HG03460 (cell line): ENCODE results near the gene GULP1.
"Not testable (repeated sequence)": the region's sequence is repeated elsewhere in the genome, so short reads cannot be mapped to it uniquely, and the experiment has no call there.

Experiments used
- ATAC-seq: cut with Tn5 transposase; IDR thresholded peaks from one replicate; pipeline ENCODE4 v1.9.1; 2021; ENCODE audit not compliant: unreplicated experiment

GULP1 gene

GRCh38 chr2:188588235-188588634 lies 296.6 kb downstream of the GULP1 start:
- ATAC-seq: no peak

GRCh38 chr2:188596054-188596453 lies 304.4 kb downstream of the GULP1 start:
- no peak for ATAC-seq

GRCh38 chr2:188598551-188598950 lies 306.9 kb downstream of the GULP1 start:
- ATAC-seq: no peak

GRCh38 chr2:188599140-188599539 lies 307.5 kb downstream of the GULP1 start:
- ATAC-seq: no peak

GRCh38 chr2:188600536-188601210 lies 309.0 kb downstream of the GULP1 start:
- no peak for ATAC-seq

- no peak for ATAC-seq
These were observed 309.7 kb downstream of the GULP1 start for GRCh38 chr2:188601391-188601790.

- no peak for ATAC-seq
These were observed 310.3 kb downstream of the GULP1 start for GRCh38 chr2:188601927-188602326.

- ATAC-seq: no peak
These were observed 312.9 kb downstream of the GULP1 start for GRCh38 chr2:188604579-188604978.

GRCh38 chr2:188605609-188606584 lies 314.2 kb downstream of the GULP1 start:
- ATAC-seq: not testable (repeated sequence)

- ATAC-seq: not testable (repeated sequence)
These were observed 314.9 kb downstream of the GULP1 start for GRCh38 chr2:188606596-188606995.

GRCh38 chr2:188607501-188607900 lies 315.8 kb downstream of the GULP1 start:
- no peak for ATAC-seq

GRCh38 chr2:188609321-188610049 lies 317.8 kb downstream of the GULP1 start:
- ATAC-seq: no peak

GRCh38 chr2:188610050-188610444 lies 318.4 kb downstream of the GULP1 start:
- ATAC-seq: no peak

GRCh38 chr2:188610827-188611226 lies 319.2 kb downstream of the GULP1 start:
- ATAC-seq: no peak

GRCh38 chr2:188619146-188619545 lies 327.5 kb downstream of the GULP1 start:
- ATAC-seq: no peak

GRCh38 chr2:188620916-188621315 lies 329.2 kb downstream of the GULP1 start:
- no peak for ATAC-seq

GRCh38 chr2:188622601-188623260 lies 331.1 kb downstream of the GULP1 start:
- ATAC-seq: no peak

GRCh38 chr2:188623995-188624643 lies 332.4 kb downstream of the GULP1 start:
- no peak for ATAC-seq

GRCh38 chr2:188627471-188627870 lies 335.8 kb downstream of the GULP1 start:
- ATAC-seq: no peak

- ATAC-seq: no peak
These were observed 337.5 kb downstream of the GULP1 start for GRCh38 chr2:188628989-188629752.
